Measurements from ENCODE around the gene ARHGAP40. TPM values are rescaled to one million over a fixed set of nuclear protein-coding genes. Genes with fewer than 3 reads are reported as not detected.

The ARHGAP40 gene
- total and polyA plus RNA-seq, 12 donors: not detected

DNA sequence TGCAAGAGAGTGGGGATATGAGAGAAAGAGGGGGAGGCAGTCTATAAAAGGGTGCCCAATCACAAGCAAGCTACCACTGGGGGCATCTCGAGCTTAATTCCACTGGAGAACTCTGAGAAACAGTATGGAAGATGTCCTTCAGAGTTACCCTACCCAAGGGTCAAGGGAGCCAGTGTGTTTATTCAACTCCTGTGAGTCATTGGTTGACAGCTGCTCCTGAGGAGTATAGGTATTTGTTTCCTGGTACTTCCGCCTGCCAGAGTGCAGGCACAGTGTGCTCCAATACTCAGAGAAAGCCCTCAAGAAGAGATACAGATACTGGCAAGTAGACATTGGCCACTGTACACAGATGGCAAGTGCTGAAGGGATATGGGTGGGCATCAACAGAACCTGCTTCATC lies 49.5 kb downstream of the ARHGAP40 start:
- ATAC-seq (no peak), DNase-seq (no peak)
- 42 to 46% methylated on average over 2 of the region's 2 CpGs for WGBS, 2 donors
- no peak overlapping the region for H3K4me3 ChIP-seq
- no peaks in the 10 kb centered on the region for H3K36me3 ChIP-seq
- H3K27me3 ChIP-seq: peaks cover 0 to 87% (median 72%) of the 10 kb centered on the region in 7 donors
- H3K27ac ChIP-seq: no peak overlapping the region
- H3K4me1 ChIP-seq: peaks cover 0 to 5% (median 3%) of the 10 kb centered on the region in 9 donors
- intact Hi-C loops (cut with DNase I): loop anchor here in 3 of 10 donors (2.0 to 5.0 kb wide), 3 partner anchors 76 to 241 kb away; no protein-coding TSS in a partner anchor
- TF ChIP-seq CTCF (IDR thresholded peaks at IDR 0.05): no peak
- no peaks in the 10 kb centered on the region for H3K9me3 ChIP-seq

DNA sequence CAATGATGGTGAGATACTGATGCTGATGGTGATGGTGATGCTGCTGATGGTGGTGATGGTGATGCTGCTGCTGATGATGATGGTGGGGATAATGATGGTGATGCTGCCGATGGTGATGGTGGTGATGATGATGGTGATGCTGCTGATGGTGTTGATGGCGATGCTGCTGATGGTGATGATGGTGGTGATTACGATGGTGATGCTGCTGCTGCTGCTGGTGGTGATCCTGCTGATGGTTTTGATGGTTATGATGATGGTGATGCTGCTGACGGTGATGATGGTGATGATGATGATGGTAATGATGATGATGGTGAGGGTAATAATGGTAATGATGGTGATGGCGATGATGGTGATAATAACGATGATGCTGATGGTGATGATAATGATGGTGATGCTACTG lies 50.0 kb downstream of the ARHGAP40 start:
- Histone ChIP-seq H3K36me3 (no peaks in the 10 kb centered on the region), H3K4me1 (peaks cover 0 to 1% (median 0%) of the 10 kb centered on the region in 9 donors), H3K4me3 (no peak overlapping the region), H3K27ac (no peak overlapping the region), H3K27me3 (peaks cover 0 to 86% (median 71%) of the 10 kb centered on the region in 7 donors), H3K9me3 (no peaks in the 10 kb centered on the region)
- DNase-seq (no peak), ATAC-seq (no peak)
- 91 to 95% methylated on average over 6 of the region's 6 CpGs for WGBS, 2 donors
- intact Hi-C loops (cut with DNase I): loop anchor here in 3 of 10 donors (2.0 to 5.0 kb wide), 3 partner anchors 76 to 241 kb away; no protein-coding TSS in a partner anchor
- no peak for TF ChIP-seq CTCF (IDR thresholded peaks at IDR 0.05)

GRCh38 chr20:38652995-38653394 lies 51.4 kb downstream of the ARHGAP40 start:
- peaks cover 0 to 84% (median 70%) of the 10 kb centered on the region in 7 donors for H3K27me3 ChIP-seq
- H3K9me3 ChIP-seq: no peaks in the 10 kb centered on the region
- no peak overlapping the region for H3K27ac ChIP-seq
- intact Hi-C loops (cut with DNase I): loop anchor here in 2 of 10 donors (5.0 kb wide), 2 partner anchors 74 to 239 kb away; no protein-coding TSS in a partner anchor
- H3K4me3 ChIP-seq: no peak overlapping the region
- H3K36me3 ChIP-seq: no peaks in the 10 kb centered on the region
- H3K4me1 ChIP-seq: no peaks in the 10 kb centered on the region
- DNase-seq (no peak), ATAC-seq (no peak)
- no peak for TF ChIP-seq CTCF (IDR thresholded peaks at IDR 0.05)
- 75 to 95% methylated on average over 2 of the region's 2 CpGs for WGBS, 2 donors

GRCh38 chr20:38657390-38657789 lies 55.8 kb downstream of the ARHGAP40 start:
- ATAC-seq: no peak
- intact Hi-C loops (cut with DNase I): loop anchor here in 1 of 10 donors (5.0 kb wide), 1 partner anchor 75 kb away; no protein-coding TSS in a partner anchor
- no peak overlapping the region for H3K4me3 ChIP-seq
- no peaks in the 10 kb centered on the region for H3K9me3 ChIP-seq
- no peak for DNase-seq
- no peaks in the 10 kb centered on the region for H3K36me3 ChIP-seq
- 81 to 86% methylated on average over 5 of the region's 5 CpGs for WGBS, 2 donors
- H3K27me3 ChIP-seq: peaks cover 0 to 60% (median 53%) of the 10 kb centered on the region in 7 donors
- no peaks in the 10 kb centered on the region for H3K4me1 ChIP-seq
- no peak overlapping the region for H3K27ac ChIP-seq
- no peak for TF ChIP-seq CTCF (IDR thresholded peaks at IDR 0.05)
